NCI-H187 treated with DMSO at 0.1 percent for 48 hours (cell line): Measurements from ENCODE around the gene ESAM.

ENCODE experiments used
- DNase-seq: peaks from one replicate; lab custom pipeline; 2025; lab: John Stamatoyannopoulos, UW

Gene ESAM, protein sequence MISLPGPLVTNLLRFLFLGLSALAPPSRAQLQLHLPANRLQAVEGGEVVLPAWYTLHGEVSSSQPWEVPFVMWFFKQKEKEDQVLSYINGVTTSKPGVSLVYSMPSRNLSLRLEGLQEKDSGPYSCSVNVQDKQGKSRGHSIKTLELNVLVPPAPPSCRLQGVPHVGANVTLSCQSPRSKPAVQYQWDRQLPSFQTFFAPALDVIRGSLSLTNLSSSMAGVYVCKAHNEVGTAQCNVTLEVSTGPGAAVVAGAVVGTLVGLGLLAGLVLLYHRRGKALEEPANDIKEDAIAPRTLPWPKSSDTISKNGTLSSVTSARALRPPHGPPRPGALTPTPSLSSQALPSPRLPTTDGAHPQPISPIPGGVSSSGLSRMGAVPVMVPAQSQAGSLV

GRCh38 chr11:124762105-124762623 lies at the start of gene ESAM:
TSS of gene ESAM (minus strand) at chr11:124762290. CDS start at chr11:124762154, 136 bp downstream.
- DNase-seq: no peak

- no peak for DNase-seq
Observed at GRCh38 chr11:124811399-124812125, 49.5 kb upstream of the ESAM start.

DNA sequence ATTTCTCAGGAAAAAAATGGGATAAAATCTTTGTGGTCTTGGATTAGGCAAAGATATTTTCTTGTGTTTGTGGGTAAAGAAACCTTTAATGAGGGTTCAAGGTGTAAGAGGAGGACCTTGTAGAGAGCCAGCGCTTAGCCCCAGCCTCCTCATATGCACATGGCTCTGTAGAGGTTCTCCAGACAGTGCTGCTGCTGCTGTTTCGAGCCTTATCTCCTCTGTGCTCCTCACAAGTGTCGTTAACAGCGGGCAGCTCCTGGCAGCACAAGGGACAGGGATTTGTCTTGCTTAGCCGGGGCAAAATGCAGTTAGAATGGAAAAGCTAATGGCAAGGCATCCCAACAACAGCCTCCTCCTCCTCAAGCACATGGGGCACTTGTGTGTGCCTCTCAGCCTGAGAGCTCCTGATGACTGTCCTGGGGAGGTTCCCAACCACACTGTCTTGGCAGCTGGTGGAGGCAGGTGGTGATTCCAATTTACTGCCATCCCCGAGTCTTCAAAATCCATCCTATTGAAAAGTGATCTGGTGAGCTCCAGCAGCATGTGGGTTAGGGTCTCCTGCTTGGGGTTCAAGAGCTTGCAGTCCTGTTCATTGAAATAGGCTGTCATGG lies 45.7 kb upstream of the ESAM start:
- no peak for DNase-seq

GRCh38 chr11:124807201-124807600 lies 45.1 kb upstream of the ESAM start:
- no peak for DNase-seq

DNA sequence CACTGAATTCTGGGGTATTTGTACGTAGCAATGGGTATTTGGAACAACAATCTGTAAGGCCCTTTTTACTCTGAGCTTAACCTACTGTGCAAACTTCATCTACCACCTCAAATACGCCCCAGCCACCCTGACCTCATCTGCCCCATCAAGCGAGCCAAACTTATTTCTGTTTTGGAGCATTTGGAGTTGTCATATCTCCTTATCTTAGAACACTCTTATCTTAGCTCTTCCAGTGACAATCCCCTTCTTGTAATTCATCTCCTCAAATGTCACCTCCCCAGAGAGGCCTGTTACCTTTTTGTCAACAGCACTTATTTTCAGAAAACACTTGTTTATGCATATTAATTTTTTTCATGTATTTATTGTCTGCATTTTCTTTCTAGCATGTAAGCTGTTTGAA lies 42.8 kb upstream of the ESAM start:
- DNase-seq: no peak

DNA sequence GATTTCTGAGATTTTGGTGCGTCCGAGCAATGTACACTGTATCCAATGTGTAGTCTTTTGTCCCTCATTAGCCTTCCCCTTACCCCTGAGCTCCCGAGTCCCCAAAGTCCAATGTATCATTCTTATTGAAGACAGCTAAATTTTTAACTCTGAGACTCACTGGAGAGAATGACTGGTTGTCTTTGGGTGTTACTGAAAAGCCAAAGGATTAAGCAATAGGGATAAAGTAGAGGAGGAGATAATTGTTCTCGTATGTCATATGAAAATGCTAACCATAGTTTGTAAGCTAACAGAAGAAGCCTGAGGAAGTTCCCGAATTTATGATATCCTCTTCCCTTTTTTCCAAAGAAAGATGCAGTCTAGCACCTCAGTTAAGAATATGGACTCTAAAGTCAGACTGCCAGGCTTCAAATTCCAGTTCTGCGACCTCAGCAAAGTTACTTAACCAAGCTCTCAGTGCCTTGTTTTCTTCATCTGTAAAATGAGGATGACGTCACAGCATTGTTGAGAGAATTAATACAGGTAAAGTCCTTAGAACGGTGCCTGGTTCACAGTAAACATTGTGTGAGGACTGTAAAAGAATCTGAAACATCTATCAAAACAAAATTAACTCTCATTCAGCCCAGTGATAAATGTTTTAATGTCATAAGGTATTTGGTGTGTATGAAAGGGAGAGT lies 39.7 kb upstream of the ESAM start:
- DNase-seq: no peak

DNA sequence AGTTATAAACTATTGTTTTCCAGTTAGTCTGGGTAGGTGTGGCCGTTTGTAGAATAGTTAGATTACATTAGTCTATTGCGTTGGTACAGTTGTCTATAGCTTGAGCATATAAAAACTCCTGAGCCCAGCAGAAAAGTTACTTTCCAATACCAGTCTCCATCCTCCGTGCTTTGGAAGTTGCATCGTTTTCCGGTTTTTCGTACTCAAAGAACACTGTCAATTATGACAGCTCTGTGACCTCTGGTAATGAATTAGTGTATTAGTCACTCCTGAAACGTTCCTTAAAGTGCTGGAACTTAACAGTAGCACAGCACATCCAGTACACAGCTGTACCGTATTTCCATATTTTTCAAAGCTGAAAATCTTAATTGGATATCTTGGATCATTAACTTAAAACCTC lies 38.9 kb upstream of the ESAM start:
- DNase-seq: no peak

- DNase-seq: no peak
Observed at GRCh38 chr11:124800226-124800929, 38.3 kb upstream of the ESAM start, which contains the start of gene MSANTD2. TSS of gene MSANTD2 (minus strand) at chr11:124800406. CDS start at chr11:124800380, 26 bp downstream.

GRCh38 chr11:124799348-124800225 lies 37.5 kb upstream of the ESAM start:
- DNase-seq: no peak

DNA sequence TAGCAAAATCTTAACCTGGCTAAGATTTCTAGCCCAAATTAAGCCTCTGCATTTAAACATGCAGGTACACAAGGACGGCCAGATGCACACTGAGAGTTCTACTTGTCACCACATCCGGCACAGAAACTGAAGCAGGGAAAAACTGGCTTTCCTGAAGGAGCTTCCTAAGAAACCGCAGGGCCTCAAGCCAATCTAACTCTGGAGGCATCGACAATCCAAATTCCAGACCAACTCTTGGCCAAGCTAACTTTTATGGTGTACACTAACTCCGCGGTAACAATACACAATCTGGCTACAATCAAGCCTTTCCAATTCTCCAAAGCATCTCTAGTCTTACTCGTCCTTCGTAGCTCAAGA lies 36.9 kb upstream of the ESAM start:
- DNase-seq: no peak

- DNase-seq: no peak
Observed at GRCh38 chr11:124796312-124796711, 34.2 kb upstream of the ESAM start.

DNA sequence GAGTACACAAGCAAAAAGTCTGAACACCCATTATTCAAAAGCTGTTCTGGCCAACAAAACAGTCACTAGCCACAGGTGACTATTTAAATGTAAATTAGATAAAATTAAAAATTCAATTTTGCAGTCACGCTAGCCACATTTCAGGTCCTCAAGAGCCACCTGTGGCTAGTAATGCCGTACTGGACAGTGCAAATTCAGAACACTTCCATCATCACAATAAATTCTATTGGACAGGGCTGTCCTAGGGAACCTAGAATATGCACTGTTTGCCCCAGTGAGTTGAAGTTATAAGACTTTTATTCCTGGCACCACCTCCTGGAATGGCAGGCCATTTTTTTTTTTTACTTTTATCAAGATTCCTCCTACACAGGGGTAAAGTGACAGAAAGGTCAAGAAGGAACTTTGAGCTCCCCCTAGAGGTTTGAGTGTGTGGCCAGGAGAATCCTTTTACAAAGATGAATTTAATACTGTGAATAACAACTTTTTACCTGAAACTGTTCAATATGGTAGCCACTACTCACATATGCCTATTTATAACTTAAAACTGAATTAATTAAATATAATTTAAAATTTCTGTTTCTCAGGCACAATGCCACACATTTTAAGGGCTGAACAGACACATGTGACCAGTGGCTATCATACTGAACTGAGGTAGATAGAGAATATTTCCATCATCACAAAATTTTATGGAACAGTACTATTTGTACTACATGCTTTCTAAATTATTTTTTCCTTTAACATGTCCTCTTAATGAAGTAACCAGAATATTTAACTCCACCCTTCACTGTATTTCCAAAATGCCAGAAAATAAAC lies 31.6 kb upstream of the ESAM start:
- DNase-seq: no peak

DNA sequence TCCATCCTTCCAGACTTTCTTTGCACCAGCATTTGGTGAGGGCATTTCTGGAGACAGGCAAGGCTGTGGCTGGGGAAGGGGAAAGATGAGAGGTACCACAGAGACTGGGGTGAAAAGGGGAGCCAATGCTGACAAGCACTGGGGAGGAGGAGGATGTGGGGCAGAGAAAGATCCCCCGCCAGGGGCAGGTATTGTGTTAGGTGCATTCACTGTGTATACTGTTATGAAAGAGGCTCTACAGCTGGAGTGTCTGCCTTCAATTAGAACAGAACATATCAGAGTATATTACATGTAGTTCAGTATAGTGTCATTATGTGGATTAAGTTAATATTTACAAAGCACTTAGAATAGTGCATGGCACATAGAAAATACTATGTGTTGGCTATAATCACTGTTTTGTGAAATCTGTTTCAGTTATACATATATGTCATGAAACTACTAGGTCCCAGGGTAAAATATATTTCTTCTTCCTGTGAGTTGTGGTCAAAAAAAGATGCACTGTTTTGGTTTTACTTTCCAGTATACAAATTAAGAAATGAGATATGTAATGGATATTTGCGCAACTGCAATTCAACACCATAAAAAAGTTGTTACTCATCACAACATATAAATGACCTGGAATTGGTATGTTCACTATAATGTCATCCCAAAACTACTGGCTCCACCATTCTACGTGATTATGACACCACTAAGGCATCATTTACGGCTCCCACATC lies 29.7 kb upstream of the ESAM start:
- DNase-seq: no peak

DNA sequence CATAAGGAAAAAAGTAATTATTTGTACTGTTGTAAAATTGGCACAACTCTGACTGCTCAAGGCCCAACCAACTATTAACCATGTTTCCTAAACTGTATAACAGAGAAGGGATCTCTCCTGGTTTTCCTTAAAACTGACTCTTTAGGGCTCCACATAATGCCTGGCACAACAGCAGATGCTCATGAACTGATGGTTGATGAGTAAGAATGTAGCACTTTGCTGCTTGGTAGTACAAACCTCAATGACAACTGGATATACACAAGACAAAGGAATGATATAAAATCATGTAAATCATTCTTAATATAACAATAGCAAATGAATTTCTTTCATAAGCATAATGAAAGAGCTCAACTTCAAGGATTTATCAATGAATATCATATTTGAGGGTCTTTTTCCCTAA lies 26.4 kb upstream of the ESAM start:
- no peak for DNase-seq

GRCh38 chr11:124784051-124784450 lies 22.0 kb upstream of the ESAM start:
- DNase-seq: no peak

DNA sequence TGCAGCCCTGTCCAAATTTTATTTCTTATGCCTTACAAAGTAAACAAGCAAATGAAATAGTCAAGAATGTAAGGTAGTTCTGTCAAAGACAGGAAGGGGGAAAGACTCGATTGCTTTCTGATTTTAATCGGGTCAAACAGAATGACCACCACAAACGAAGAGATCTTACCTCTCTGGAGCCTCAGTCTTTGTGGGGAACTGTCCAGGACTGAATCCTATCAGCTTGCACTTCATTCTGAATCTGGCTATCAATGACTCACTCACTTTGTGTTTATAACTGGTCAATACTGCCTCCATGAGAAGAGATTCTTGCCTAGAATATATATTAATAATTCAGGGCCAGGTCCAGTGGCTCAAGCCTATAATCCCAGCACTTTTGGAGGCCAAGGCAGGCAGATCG lies 20.9 kb upstream of the ESAM start:
- no peak for DNase-seq

- no peak for DNase-seq
Observed at GRCh38 chr11:124779568-124779967, 17.5 kb upstream of the ESAM start.

GRCh38 chr11:124778281-124778680 lies 16.2 kb upstream of the ESAM start:
- no peak for DNase-seq
